Prostate gland (tissue), 2 donors: Measurements from ENCODE around the gene YEATS2. TPM values are rescaled to one million over a fixed set of nuclear protein-coding genes. Genes with fewer than 3 reads are reported as not detected.
A peak's percentile ranks its signal among the peaks of the same experiment; 100 is the strongest.

ENCODE experiments used
- DNase-seq: peaks from one replicate; pipeline ENCODE4 v3.0.0-alpha.2; 2019; ENCODE audit warnings: low spot score
- H3K27ac ChIP-seq, 2 donors: fragments of 200-600 bp; sonication (generic); 2 replicates each; pipeline ENCODE4 v1.5.1; 2017 to 2019
- H3K27me3 ChIP-seq: fragments of 200-600 bp; sonication (generic); replicated peaks from 2 replicates; pipeline ENCODE4 v1.5.1; 2019; ENCODE audit not compliant: insufficient read depth
- H3K36me3 ChIP-seq, 2 donors: fragments of 200-600 bp; sonication (generic); 1 replicate in 1 of 2; 2 replicates in 1 of 2; pipeline versions ENCODE4 v1.5.1 to v1.8.1; 2017 to 2019
- H3K4me1 ChIP-seq: fragments of 200-600 bp; sonication (generic); replicated peaks from 2 replicates; pipeline ENCODE4 v1.5.1; 2019
- H3K4me3 ChIP-seq, 2 donors: fragments of 200-600 bp; sonication (generic); 2 replicates each; pipeline ENCODE4 v1.5.1; 2017 to 2019
- H3K9me3 ChIP-seq: fragments of 200-600 bp; sonication (generic); 2 replicates; pipeline ENCODE4 v1.5.1; 2017
- POLR2A ChIP-seq: fragments of 450-650 bp; IDR thresholded peaks from one replicate; pipeline ENCODE4 v1.6.1; 2016; ENCODE audit warnings: antibody characterized with exemption, mild to moderate bottlenecking
- POLR2AphosphoS5 ChIP-seq: sonication (generic); formaldehyde crosslinking; IDR thresholded peaks from one replicate; pipeline ENCODE4 v1.6.1; 2017; ENCODE audit warnings: antibody characterized with exemption
- WGBS: methylation state at CpG from one replicate; pipeline ENCODE4 v1.1.5; 2018; 5-methylcytosine and 5-hydroxymethylcytosine counted together
- intact Hi-C: fragments of 100-400 bp; cut with DNase I; formaldehyde crosslinking; loops from one replicate; pipeline ENCODE4 v1.14.2; 2022
- total RNA-seq, 2 donors: library from RNA; depleted of rRNA; stranded (reverse); fragments of >200 nt; gene quantifications; one replicate each; pipeline ENCODE4 v1.1.0, GENCODE V29; 2016
- TF ChIP-seq, protein P1 (sequence below), 4 experiments: fragments of 200-600 bp in 2 of 4; fragments of 450-650 bp in 2 of 4; sonication (generic) in 2 of 4; IDR thresholded peaks; 1 replicate in 3 of 4; 2 replicates in 1 of 4; pipeline ENCODE4 v1.5.1; 2016 to 2019; ENCODE audit warnings: antibody characterized with exemption in 4 of 4, mild to moderate bottlenecking in 2 of 4, moderate library complexity in 2 of 4

Gene YEATS2
- total RNA-seq, 2 donors from 2014 or later = 24.1 to 24.8 TPM

- Histone ChIP-seq H3K27me3 (no peaks in the 10 kb centered on the region), H3K27ac (peak overlapping the region; percentile 78 to 81), H3K36me3 (no peaks in the 10 kb centered on the region), H3K9me3 (no peaks in the 10 kb centered on the region), H3K4me3 (no peak overlapping the region), H3K4me1 (no peaks in the 10 kb centered on the region)
- intact Hi-C loops = loop anchor here (5.0 to 10.0 kb wide), 3 partner anchors 63 to 510 kb away; partner anchors contain the start of genes B3GNT5 and KLHL24
- no peak for TF ChIP-seq POLR2A
- TF ChIP-seq POLR2AphosphoS5 = peak; percentile 95
- TF ChIP-seq, protein P1, sequence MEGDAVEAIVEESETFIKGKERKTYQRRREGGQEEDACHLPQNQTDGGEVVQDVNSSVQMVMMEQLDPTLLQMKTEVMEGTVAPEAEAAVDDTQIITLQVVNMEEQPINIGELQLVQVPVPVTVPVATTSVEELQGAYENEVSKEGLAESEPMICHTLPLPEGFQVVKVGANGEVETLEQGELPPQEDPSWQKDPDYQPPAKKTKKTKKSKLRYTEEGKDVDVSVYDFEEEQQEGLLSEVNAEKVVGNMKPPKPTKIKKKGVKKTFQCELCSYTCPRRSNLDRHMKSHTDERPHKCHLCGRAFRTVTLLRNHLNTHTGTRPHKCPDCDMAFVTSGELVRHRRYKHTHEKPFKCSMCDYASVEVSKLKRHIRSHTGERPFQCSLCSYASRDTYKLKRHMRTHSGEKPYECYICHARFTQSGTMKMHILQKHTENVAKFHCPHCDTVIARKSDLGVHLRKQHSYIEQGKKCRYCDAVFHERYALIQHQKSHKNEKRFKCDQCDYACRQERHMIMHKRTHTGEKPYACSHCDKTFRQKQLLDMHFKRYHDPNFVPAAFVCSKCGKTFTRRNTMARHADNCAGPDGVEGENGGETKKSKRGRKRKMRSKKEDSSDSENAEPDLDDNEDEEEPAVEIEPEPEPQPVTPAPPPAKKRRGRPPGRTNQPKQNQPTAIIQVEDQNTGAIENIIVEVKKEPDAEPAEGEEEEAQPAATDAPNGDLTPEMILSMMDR (IDR thresholded peaks at IDR 0.05) = no peak
- WGBS = 43% methylated on average over 7 of the region's 7 CpGs
- DNase-seq = peak; percentile 67
Observed at GRCh38 chr3:183764847-183765731, 67.5 kb downstream of the YEATS2 start.

GRCh38 chr3:183766107-183766506 is 68.5 kb downstream of the YEATS2 start:
- Histone ChIP-seq H3K4me1 (no peaks in the 10 kb centered on the region), H3K4me3 (no peak overlapping the region), H3K27ac (peak overlapping the region; percentile 78 to 81), H3K9me3 (no peaks in the 10 kb centered on the region), H3K36me3 (no peaks in the 10 kb centered on the region), H3K27me3 (no peaks in the 10 kb centered on the region)
- TF ChIP-seq, protein P1 (IDR thresholded peaks at IDR 0.05) = no peak
- TF ChIP-seq POLR2A (no peak), POLR2AphosphoS5 (no peak)
- intact Hi-C loops = loop anchor here (2.0 to 10.0 kb wide), 3 partner anchors 129 to 511 kb away; partner anchors contain the start of genes B3GNT5 and KLHL24
- DNase-seq = no peak

DNA sequence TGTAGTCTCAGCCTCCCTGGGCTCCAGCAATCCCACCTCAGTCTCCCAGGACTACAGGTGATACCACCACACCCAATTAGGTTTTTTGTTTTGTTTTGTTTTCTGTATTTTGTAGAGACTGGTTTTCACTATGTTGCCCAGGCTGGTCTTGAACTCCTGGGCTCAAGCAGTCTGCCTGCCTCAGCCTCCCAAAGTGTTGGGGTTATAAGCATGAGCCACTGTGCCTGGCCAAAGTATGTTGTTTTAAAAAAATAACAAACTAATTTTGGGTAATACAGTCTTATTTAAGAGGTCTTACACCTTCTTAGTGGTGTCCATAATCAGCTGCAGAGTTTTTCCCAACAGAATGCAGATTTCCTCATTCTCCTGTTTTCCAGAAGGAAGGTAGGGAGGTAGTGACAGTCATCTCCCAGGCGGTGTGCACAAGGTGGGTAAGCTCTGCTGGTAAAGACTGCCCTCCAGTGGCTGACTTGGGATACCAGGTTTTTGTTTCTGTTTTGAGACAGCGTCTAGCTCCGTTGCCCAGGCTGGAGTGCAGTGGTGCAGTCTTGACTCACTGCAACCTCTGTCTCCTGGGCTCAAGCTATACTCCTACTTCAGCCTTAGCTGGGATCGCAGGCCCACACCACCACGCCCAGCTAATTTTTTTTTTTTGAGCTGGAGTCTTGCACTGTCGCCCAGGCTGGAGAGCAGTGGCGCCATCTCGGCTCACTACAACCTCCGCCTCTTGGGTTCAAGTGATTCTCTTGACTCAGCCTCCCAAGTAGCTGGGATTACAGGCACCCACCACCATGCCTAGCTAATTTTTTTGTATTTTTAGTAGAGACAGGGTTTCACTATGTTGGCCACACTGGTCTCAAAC is 69.4 kb downstream of the YEATS2 start:
- Histone ChIP-seq H3K27me3 (no peaks in the 10 kb centered on the region), H3K4me3 (no peak overlapping the region), H3K9me3 (no peaks in the 10 kb centered on the region), H3K36me3 (no peaks in the 10 kb centered on the region), H3K4me1 (no peaks in the 10 kb centered on the region), H3K27ac (peak overlapping the region; percentile 78 to 81)
- 67% methylated on average over 9 of the region's 9 CpGs for WGBS
- TF ChIP-seq, protein P1 (IDR thresholded peaks at IDR 0.05) = peak; percentile 69 to 90 (median 84)
- peak; percentile 44 for TF ChIP-seq POLR2AphosphoS5
- no peak for TF ChIP-seq POLR2A
- DNase-seq = peak; percentile 78
- intact Hi-C loops = loop anchor here (2.0 to 10.0 kb wide), 3 partner anchors 130 to 512 kb away; partner anchors contain the start of genes B3GNT5 and KLHL24

- Histone ChIP-seq H3K4me1 (no peaks in the 10 kb centered on the region), H3K9me3 (no peaks in the 10 kb centered on the region), H3K36me3 (no peaks in the 10 kb centered on the region), H3K27me3 (no peaks in the 10 kb centered on the region), H3K4me3 (no peak overlapping the region), H3K27ac (peak overlapping the region; percentile 78 to 81)
- DNase-seq = no peak
- TF ChIP-seq, protein P1 (IDR thresholded peaks at IDR 0.05) = no peak
- TF ChIP-seq POLR2AphosphoS5 (no peak), POLR2A (no peak)
- 69% methylated on average over 8 of the region's 8 CpGs for WGBS
- intact Hi-C loops = loop anchor here (5.0 to 10.0 kb wide), 2 partner anchors 131 to 513 kb away; partner anchors contain the start of genes B3GNT5 and KLHL24
Observed at GRCh38 chr3:183768114-183768513, 70.5 kb downstream of the YEATS2 start.
